Chondrocyte (in vitro differentiated cells): ENCODE data around the gene PIK3C2B. TPM values are rescaled to one million over a fixed set of nuclear protein-coding genes. Genes with fewer than 3 reads are reported as not detected.

Source experiments
- DNase-seq: peaks from one replicate; pipeline ENCODE4 v3.0.0; 2021; ENCODE audit warnings: mixed read lengths, low spot score
- H3K27ac Mint-ChIP-seq: one replicate; pipeline ENCODE4 v1.8.0; 2021; ENCODE audit warnings: mild to moderate bottlenecking, moderate library complexity, mixed read lengths; ENCODE audit not compliant: unreplicated experiment
- H3K27me3 Mint-ChIP-seq: 2 replicates; pipeline ENCODE4 v1.8.0; 2021; ENCODE audit warnings: low read depth, mixed read lengths
- H3K36me3 Mint-ChIP-seq: 2 replicates; pipeline ENCODE4 v1.8.0; 2021; ENCODE audit warnings: low read depth, mixed read lengths
- H3K4me1 Mint-ChIP-seq: 2 replicates; pipeline ENCODE4 v1.8.0; 2021; ENCODE audit warnings: low read depth, mild to moderate bottlenecking, mixed read lengths
- H3K4me3 Mint-ChIP-seq: one replicate; pipeline ENCODE4 v1.8.0; 2021; ENCODE audit warnings: mild to moderate bottlenecking, moderate library complexity, mixed read lengths; ENCODE audit not compliant: unreplicated experiment
- H3K9me3 Mint-ChIP-seq: 2 replicates; pipeline ENCODE4 v1.8.0; 2021; ENCODE audit warnings: low read depth, mixed read lengths
- total RNA-seq: library from RNA; stranded (reverse); gene quantifications from 3 replicates; pipeline ENCODE4 v1.2.1, GENCODE V29; 2021
- TF ChIP-seq, protein P1 (sequence below): fragments of 200-600 bp; sonication (generic); IDR thresholded peaks from 2 replicates; pipeline ENCODE4 v1.5.0; 2021; ENCODE audit warnings: antibody characterized with exemption, mild to moderate bottlenecking, moderate library complexity

The PIK3C2B gene
- total RNA-seq, 1 donor from 2014 or later, result 19.5 TPM

GRCh38 chr1:204450461-204451257 lies 43.9 kb downstream of the PIK3C2B start:
- H3K27me3 Mint-ChIP-seq, result no peaks in the 10 kb centered on the region
- H3K4me1 Mint-ChIP-seq, result peaks cover 6% of the 10 kb centered on the region
- H3K36me3 Mint-ChIP-seq, result peaks cover 20% of the 10 kb centered on the region
- TF ChIP-seq, protein P1, sequence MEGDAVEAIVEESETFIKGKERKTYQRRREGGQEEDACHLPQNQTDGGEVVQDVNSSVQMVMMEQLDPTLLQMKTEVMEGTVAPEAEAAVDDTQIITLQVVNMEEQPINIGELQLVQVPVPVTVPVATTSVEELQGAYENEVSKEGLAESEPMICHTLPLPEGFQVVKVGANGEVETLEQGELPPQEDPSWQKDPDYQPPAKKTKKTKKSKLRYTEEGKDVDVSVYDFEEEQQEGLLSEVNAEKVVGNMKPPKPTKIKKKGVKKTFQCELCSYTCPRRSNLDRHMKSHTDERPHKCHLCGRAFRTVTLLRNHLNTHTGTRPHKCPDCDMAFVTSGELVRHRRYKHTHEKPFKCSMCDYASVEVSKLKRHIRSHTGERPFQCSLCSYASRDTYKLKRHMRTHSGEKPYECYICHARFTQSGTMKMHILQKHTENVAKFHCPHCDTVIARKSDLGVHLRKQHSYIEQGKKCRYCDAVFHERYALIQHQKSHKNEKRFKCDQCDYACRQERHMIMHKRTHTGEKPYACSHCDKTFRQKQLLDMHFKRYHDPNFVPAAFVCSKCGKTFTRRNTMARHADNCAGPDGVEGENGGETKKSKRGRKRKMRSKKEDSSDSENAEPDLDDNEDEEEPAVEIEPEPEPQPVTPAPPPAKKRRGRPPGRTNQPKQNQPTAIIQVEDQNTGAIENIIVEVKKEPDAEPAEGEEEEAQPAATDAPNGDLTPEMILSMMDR, result no peak
- no peak overlapping the region for H3K4me3 Mint-ChIP-seq
- no peaks in the 10 kb centered on the region for H3K9me3 Mint-ChIP-seq
- peak; percentile 78 for DNase-seq
- no peak overlapping the region for H3K27ac Mint-ChIP-seq

DNA sequence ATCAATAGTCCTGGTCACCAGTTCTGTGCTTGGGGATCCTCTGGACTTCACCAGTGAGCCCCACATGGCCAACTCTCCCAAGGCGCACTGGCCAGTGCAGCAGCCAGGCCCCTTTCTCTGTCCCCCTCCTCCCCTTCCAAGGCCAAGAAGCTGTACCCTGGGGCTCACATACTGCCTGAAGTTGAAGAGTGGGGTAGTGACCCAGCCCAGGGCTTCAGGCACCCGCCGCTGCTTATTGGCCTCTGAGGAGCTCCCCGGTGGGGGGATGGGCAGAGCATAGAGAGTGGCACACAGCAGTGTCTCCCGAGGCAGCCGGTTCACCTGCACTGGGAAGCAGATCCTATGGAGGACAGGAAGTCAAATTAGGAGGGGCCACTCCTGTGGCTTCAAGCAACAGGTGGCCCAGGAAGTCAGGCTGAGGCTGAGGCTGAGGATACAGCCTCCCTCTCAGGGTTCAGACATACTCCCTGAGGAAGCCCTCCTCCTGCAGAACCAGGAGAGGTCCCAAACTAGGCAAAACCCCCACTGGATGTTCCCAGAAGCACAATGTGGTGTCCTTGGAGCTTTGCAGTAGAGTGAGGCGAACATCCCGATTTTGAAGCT lies 44.8 kb downstream of the PIK3C2B start:
- TF ChIP-seq, protein P1, result no peak
- DNase-seq, result no peak
- Mint-ChIP-seq H3K4me1 (peaks cover 6% of the 10 kb centered on the region), H3K9me3 (no peaks in the 10 kb centered on the region), H3K27me3 (no peaks in the 10 kb centered on the region), H3K36me3 (peaks cover 22% of the 10 kb centered on the region), H3K4me3 (no peak overlapping the region), H3K27ac (no peak overlapping the region)

DNA sequence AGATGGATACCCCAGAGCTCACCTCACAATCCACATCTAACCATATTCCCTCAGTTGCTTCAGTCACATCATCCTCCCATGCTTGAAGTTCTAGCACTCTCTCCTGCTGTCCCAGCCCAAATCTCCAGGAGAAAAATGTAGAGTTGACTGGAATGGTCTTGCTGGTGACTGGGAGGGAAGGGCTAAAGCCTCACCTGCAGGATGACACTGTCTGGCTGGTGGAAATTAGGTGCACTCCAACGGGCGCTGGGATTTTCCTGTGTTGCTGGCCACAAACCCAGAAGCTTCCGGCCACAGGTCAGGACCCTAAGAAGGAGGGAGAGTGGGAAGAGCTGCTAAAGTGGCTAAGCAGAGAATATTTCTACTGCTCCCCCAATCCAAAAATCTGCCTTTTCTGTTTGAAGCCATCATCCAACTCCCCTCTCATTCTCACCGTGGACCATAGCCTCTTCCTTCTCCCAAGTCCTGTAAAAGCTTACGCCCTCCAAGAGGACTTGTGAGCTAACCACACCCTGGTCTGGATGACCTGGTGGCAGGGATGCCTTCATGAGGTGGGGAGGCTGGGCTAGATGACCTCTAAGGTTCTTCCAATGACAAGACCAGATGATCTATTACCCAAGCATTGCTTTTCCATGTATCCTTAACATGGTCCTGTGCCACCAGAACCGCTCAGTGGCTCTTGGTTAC lies 45.5 kb downstream of the PIK3C2B start:
- H3K9me3 Mint-ChIP-seq, result no peaks in the 10 kb centered on the region
- H3K36me3 Mint-ChIP-seq, result peaks cover 26% of the 10 kb centered on the region
- H3K27me3 Mint-ChIP-seq, result no peaks in the 10 kb centered on the region
- no peak for DNase-seq
- H3K4me3 Mint-ChIP-seq, result no peak overlapping the region
- TF ChIP-seq, protein P1, result no peak
- peaks cover 6% of the 10 kb centered on the region for H3K4me1 Mint-ChIP-seq
- H3K27ac Mint-ChIP-seq, result no peak overlapping the region

DNA sequence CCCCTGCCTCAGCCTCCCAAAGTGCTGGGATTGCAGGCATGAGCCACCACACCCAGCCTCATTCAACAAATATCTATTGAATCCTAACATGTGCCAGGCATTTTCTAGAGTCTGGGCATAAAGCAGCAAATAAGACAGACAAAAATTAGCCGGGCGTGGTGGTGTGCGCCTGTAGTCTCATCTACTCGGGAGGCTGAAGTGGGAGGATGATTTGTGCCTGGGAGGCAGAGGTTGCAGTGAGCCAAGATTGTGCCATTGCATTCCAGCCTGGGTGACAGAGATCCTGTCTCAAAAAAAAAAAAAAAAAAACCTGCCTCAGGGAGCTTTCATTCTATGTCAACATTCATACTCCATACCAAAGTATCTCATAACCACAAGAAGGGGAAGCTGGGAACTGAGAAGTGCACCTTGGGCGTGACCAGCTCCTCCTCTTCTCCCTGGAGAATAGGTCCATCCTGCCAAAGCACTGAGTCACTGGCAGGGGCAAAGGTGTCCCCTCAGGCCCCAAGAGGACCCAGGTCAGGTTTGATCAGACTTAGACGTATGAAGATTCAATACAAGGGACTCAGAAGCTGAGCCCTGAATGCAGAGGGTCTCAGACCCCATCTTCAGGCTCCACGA lies 46.2 kb downstream of the PIK3C2B start:
- TF ChIP-seq, protein P1, result no peak
- H3K27ac Mint-ChIP-seq, result peak overlapping the region; percentile 41
- H3K4me1 Mint-ChIP-seq, result peaks cover 6% of the 10 kb centered on the region
- H3K36me3 Mint-ChIP-seq, result peaks cover 30% of the 10 kb centered on the region
- no peak overlapping the region for H3K4me3 Mint-ChIP-seq
- no peaks in the 10 kb centered on the region for H3K9me3 Mint-ChIP-seq
- peak; percentile 18 for DNase-seq
- H3K27me3 Mint-ChIP-seq, result no peaks in the 10 kb centered on the region

- TF ChIP-seq, protein P1, result no peak
- Mint-ChIP-seq H3K9me3 (no peaks in the 10 kb centered on the region), H3K27ac (no peak overlapping the region), H3K4me1 (peaks cover 6% of the 10 kb centered on the region), H3K36me3 (peaks cover 29% of the 10 kb centered on the region), H3K27me3 (no peaks in the 10 kb centered on the region), H3K4me3 (no peak overlapping the region)
- peak; percentile 49 for DNase-seq
Measured at GRCh38 chr1:204447736-204448135, 46.9 kb downstream of the PIK3C2B start.
